HG03342 (cell line): ENCODE measurements around the gene CKS2.
A peak's percentile ranks its signal among the peaks of the same experiment; 100 is the strongest.
"Not testable (repeated sequence)": the region's sequence is repeated elsewhere in the genome, so short reads cannot be mapped to it uniquely, and the experiment has no call there.

Experiments
- ATAC-seq: cut with Tn5 transposase; IDR thresholded peaks from one replicate; pipeline ENCODE4 v1.9.1; 2021; ENCODE audit warnings: mild to moderate bottlenecking, moderate library complexity; ENCODE audit not compliant: unreplicated experiment

The CKS2 gene

DNA sequence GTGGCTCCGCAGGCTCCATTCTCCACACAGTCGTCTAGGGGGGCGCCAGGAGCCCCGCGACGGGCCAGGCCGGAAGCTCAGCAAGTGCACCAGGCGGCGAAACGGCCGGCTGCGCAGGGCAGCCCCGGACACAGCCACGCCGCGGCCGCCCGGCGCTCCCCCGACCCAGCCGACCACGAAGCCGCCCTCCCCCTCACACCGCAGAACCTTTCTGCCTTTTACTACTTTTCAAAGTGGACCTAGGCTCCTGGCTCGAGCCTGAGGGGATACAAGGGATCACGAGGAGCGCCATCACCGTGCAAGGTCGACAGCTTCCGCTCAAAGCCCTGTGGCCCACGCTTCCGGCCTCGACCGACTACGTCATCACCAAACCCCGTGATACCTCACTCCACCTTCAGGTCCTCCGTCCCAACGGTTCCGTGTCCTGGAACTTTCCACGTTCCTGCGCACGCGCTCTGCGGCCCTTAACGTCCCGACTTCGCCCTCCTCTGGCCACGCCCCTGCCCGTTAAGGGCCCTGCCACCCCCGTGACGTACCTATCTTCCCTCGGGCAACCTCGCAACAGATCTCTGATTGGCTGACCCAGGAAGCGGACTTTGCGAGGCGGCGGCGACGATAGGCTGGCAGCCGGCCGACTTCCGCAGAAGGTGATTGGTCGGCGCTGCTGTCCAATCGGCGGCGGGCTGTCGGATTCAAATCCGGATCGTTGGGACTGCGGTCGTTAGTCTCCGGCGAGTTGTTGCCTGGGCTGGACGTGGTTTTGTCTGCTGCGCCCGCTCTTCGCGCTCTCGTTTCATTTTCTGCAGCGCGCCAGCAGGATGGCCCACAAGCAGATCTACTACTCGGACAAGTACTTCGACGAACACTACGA lies at the start of gene CKS2:
CKS2 (plus strand) TSS at position 721 of the 871 bp plus-strand sequence; CDS start at position 819, 98 bp downstream.
- peak; percentile 88 for ATAC-seq

DNA sequence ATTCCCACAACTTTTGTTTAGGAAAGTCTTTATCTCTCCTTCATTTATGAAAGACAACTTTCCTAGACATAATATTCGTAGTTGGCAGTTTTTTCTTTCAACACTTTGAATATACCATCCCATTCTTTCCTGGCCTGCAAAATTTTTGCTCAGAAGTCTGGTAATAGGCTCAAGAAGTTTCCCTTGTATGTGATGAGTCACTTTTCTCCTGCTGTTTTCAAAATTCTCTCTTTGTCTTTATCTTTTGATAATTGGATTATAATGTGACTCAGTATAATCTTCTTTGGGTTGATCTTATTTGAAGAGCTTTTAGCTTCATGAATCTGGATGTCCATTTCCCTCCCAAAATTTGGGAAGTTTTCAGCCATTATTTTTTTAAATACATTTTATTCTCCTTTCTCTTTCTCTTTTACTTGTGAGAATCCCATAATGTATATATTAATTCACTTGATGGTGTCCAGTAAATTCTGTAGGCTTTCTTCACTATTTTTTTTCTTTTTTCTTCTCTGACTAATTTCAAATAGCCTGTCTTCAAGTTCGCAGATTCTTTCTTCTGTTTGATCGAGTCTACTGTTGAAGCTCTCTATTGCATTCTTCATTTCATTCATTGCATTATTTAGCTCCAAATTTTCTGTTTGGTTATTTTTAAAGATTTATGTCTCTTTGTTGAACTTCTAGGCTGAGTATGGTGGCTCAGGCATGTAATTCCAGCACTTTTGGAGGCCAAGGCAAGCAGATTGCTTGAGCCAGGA lies 37.3 kb upstream of the CKS2 start:
- no peak for ATAC-seq

DNA sequence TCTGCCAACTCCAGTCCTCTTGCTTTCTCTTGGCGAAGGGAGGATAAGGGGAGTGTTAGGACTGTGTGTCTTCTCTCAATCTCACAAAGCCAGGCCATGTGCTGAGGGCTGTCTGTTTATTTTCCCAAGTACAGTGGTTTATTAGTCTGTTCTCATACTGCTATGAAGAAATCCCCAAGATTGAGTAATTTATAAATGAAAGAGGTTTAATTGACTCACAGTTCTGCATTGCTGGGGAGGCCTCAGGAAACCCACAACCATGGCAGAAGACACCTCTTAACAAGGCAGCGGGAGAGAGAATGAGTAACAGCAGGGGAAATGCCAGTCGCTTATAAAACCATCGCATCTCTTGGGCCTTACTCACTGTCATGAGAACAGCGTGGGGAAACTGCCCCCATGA lies 36.2 kb upstream of the CKS2 start:
- ATAC-seq, result no peak

DNA sequence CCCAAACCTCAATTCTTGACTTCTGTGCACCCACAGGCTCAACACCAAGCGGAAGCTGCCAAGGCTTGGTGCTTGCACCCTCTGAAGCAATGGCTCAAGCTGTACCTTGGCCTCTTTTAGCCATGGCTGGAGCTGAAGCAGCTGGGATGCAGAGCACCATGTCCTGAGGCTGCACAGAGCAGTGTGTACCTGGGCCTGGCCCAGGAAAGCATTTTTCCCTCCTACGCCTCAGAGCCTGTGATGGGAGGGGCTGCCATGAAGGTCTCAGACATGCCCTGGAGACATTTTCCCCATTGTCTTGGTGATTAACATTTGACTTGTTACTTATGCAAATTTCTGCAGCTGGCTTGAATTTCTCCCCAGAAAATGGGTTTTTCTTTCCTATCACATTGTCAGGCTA lies 35.0 kb upstream of the CKS2 start:
- not testable (repeated sequence) for ATAC-seq

DNA sequence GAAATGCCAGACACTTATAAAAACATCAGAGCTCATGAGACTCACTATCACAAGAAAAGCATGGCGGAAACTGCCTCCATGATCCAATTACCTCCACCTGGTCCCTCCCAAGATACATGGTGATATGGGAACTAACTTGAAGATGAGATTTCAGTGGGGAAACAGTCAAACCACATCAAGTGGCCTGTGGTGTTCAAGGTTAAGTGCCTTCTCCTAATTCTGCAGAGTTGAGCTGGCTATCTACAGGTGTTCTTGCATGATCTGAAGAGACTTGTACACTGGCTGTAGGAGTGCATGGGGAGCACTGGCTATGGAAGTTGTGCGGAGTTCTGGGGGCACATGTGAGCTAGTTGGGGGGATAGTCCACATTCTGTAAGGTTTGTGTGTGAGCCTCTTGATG lies 34.0 kb upstream of the CKS2 start:
- no peak for ATAC-seq

DNA sequence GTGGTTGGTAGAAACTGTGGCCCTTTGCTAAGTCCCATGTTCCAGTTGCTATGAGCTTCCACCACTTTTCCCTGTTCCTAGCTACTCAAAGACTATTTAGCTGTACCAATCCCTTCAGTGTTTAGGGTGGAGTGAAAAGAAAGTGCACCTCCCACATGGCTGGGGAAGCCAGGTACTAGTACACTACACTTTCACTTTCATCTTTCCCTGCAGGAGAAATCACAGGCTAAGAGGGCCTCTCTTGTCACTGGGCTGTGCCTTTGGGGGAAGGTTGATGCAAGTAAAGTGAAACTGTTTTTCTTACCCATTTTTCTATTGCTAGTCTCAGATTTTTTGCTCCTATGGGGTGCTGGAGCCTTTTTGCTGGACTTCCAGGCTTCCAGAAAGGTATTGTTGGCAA lies 33.5 kb upstream of the CKS2 start:
- ATAC-seq, result peak; percentile 76

DNA sequence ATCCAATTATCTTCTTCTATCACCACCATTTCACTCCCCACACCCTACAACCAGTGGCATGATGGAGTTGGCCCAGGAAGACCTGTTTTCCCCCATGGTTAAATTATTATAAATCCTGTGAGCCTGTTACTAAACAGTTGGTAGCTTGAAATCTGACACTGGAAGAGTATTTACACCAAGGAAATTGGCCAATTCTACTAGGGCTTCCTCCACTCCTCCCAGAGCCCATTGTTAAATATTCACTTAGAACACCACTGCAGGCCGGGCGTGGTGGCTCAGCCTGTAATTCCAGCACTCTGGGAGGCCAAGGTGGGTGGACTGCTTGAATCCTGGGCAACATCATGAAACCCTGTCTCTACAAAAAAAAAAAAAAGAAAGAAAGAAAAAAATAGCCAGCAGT lies 32.4 kb upstream of the CKS2 start:
- no peak for ATAC-seq

DNA sequence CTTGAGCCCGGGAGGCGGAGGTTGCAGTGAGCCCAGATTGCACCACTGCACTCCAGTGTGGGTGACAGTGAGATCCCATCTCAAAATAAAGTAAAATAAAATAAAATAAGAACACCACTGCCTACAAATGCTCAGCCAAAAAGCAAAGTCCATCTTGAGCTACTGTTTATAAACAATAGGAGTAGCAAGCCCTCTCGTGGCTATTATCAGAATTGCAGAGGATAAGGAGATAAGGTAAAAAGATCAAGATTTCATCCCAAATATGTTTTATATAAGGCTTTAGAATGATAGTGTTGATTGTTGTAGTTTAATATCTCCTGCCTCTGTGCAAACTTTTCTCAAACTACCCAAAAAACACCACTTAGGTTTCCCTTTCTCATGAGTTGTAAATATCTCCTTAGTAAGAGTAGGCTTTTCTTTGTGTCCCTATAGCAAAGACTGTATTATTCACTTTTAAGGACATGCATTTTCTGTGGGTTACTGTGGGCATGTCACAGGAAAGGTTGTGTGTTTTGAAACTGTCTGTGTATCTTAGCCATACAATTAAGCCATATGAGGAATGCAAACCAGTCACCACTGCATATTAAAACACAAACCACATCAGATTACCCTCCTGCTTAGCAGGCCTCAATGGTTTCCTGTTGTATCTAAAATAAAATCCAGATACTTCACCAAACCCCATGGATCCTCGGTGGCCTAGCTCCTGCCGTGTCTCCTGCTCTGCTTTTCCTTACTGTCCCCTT lies 31.8 kb upstream of the CKS2 start:
- no peak for ATAC-seq

DNA sequence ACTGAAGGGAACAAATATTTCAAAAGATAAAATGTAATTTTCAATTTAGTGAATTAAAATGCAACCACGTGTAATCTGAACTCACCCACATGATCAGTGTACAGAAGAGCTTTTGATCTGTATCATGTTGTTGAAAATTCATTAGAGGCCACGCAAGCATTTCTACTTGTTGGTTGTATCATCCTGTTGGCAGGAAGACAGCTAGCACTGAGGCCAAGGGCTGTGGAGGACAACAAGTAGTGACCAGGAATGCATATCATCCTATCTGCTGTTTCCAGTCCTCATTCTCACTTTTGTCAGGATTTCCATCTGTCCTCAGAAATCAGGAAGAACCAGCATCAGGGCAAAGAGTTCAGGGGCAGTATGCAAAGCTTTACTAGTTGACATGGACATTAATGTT lies 29.9 kb upstream of the CKS2 start:
- no peak for ATAC-seq

DNA sequence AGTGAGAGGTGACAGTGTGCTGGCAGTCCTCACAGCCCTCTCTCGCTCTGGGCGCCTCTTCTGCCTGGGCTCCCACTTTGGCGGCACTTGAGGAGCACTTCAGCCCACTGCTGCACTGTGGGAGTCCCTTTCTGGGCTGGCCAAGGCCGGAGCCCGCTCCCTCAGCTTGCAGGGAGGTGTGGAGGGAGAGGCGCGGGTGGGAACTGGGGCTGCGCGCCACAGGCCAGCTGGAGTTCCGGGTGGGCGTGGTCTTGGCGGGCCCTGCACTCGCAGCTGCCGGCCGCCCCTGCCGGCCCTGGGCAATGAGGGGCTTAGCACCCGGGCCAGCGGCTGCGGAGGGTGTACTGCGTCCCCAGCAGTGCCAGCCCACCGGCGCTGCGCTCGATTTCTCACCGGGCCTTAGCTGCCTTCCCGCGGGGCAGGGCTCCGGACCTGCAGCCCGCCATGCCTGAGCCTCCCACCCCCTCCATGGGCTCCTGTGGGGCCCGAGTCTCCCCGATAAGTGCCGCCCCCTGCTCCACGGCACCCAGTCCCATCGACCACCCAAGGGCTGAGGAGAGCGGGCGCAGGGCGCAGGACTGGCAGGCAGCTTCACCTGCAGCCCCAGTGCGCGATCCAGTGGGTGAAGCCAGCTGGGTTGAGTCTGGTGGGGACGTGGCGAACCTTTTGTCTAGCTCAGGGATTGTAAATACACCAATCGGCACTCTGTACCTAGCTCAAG lies 28.6 kb upstream of the CKS2 start:
- ATAC-seq, result not testable (repeated sequence)

DNA sequence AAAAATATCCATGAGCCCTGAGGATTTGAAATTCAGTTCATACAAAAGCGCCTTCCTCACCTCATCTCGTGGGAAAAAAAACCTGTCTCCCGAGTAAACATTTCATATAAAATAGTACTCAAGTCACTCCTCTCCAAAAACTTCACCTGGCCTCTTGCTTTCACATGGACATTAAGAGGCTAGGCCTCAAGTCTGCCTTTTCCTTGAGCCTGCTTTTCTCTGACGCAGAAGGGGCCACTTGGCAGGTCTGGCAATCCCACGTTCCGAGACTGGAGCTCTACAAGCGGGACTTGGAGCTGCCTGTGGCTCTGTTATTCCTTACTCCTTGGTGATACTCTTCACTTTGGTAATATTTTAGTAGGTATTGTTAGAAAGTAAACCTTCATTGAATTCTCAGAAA lies 26.9 kb upstream of the CKS2 start:
- ATAC-seq, result no peak

DNA sequence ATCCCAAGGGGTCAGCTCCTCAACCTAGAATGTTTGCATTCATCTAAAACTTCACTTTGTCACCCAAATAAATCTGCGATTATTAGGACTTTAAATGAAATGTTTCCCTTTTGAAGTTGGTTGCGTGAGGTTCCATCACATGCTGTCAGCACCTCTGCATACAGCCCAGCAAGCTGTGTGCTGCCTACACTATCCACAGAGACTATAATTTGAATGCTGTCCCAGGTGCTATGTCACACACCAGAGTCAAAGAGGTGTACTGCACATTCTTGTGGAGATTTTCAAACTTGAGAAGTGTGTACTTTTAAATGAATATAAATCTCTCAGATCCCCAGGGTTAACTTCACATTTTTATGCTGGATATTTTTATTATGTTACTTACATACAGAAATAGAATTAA lies 19.3 kb upstream of the CKS2 start:
- ATAC-seq, result no peak

DNA sequence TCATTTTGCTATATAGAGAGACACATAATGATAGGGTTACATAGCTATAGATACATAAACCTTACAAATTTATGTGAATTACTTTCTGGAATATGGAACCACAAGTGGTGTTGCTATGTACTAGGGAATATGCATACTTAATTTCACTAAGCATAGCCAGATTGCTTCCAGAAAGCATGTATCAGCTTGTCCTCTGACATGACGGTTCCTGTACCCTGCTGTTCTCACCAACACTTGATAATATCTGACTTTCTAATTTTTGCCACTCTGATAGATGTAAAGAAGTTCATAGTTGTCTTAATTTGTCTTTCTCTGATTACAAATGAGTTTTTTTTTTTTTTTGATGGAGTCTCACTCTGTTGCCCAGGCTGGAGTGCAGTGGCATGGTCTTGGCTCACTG lies 18.0 kb upstream of the CKS2 start:
- no peak for ATAC-seq

DNA sequence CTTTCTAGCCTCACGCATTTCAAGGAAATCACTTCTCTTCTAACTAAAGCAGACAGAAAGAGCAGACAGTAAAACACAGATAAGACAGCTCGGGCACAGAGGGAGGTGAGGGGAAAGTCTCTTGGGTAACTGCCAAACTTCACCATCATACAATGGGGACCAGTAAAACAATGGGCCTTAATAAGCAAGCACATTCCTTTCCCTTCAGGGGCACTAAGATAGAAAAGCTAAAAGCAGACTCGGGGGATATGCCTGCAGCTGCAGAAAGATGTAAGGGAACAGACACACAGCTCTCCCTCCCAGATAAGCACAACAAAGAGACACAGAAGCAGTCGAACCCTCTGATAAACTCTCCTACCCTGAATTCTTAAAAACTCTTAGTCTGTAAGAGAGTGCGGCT lies 15.6 kb upstream of the CKS2 start:
- no peak for ATAC-seq

DNA sequence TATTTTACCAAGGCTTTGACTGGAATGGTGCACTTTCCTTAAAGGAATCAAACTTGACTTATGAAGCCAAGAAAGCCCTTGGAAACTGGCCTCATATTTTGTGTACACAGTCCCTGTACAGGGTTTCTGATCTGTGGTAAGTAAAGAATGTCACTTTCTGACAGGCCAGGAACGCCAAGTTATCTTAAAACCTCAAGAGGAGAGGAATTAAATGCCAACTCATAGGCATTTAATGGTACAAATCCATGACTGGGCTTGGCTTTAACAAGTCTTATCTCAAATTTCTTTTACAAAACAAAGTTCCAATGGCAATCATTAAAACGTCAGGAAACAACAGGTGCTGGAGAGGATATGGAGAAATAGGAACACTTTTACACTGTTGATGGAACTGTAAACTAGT lies 9.0 kb upstream of the CKS2 start:
- ATAC-seq, result not testable (repeated sequence)

DNA sequence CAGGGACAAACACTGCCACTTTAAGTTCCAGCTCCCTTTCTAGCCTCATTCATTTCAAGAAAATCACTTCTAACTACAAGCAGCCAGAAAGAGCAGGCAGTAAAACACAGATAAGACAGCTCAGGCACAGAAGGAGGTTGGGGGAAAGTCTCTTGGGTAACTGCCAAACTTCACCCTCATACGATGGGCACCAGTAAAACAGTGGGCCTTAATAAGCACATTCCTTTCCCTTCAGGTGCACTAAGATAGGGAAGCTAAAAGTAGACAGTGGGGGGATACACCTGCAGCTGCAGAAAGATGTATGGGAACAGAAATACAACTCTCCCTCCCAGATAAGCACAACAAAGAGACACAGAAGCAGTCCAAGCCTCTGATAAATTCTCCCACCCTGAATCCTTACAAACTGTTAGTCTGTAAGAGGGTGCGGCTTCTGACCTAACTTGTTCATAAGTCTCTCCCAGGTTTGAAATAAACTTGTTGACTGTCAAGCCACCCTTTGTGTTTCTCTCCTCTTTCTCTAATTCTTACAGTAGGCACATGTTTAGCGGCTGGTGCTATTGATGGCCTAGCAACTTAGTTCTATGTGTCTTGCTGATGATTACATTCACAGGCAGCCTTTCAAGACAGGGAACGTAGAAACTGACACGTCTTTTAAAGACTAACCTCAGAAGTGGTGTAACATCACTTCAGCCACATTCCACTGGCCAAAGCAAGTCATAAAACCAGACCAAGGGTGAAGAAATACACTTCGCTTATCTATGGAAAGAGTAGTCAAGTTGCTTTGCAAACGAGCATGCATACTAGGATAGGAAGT lies 6.8 kb upstream of the CKS2 start:
- ATAC-seq, result no peak

DNA sequence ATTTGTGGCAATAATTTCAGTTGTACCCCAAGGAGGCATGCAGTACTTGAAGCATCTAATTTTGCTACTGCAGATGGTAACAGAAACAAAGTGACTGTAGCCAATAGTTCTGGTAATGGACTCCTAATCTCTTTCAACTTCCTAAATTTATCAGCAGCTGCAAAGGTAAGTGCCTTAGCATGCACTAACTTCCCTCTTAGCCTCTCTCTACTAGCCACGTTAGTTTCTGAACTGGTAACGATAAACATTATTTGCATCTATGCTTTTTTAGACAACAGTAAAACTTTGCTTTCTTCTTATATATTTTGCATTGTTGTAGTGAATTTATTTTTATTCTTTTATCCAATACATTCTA lies 6.2 kb upstream of the CKS2 start:
- no peak for ATAC-seq

DNA sequence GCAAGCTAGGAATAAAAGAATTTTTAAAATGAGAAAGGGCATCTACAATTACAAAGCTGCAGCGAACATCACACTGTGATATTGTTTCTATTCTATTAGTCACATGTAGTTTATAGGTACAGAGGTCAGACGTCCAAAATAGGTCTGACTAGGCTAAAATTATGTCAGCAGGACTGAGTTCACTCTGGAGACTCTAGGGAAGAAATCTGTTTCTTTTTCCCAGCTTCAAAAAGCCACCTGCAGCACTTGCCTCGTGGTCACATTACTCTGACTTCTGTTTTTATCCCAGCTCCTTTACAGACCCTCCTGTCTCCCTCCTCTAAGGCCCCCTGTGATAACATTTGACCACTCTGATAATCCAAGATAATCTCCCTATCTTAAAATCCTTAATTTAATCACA lies 5.1 kb upstream of the CKS2 start:
- no peak for ATAC-seq

DNA sequence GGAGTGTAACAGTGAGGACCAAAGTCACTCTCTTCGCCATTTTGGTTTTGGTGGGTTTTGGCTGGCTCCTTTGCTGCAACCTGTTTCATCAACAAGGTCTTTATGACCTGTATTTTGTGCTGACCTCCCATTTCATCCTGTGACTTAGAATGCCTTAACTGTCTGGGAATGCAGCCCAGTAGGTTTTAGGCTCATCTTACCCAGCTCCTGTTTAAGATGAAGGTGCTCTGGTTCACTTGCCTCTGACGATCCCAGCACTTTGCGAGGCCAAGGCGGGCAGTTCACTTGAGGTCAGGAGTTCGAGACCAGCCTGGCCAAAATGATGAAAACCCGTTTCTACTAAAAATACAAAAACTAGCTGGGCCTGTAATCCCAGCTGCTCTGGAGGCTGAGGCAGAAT lies 1.8 kb upstream of the CKS2 start:
- ATAC-seq, result no peak
